Ovary (tissue), 9 donors: Measurements from ENCODE around the gene SPINK1. TPM values are rescaled to one million over a fixed set of nuclear protein-coding genes. Genes with fewer than 3 reads are reported as not detected.

Source experiments
- DNase-seq, 5 donors: peaks; one replicate each; pipeline ENCODE4 v3.0.0-alpha.2; 2019 to 2020
- H3K27ac ChIP-seq, 2 donors: fragments of 200-600 bp; one replicate each; pipeline versions ENCODE4 v1.5.1 to v1.8.0; 2019 to 2022
- H3K27me3 ChIP-seq: fragments of 200-600 bp; one replicate; pipeline ENCODE4 v1.8.0; 2022
- H3K36me3 ChIP-seq: fragments of 200-600 bp; sonication (generic); one replicate; pipeline ENCODE4 v1.5.1; 2019
- H3K4me1 ChIP-seq: one replicate; pipeline ENCODE4 v1.8.1; 2013; ENCODE audit warnings: mild to moderate bottlenecking, moderate library complexity; ENCODE audit not compliant: insufficient read depth
- H3K4me3 ChIP-seq: fragments of 200-600 bp; sonication (generic); one replicate; pipeline ENCODE4 v1.5.1; 2017
- H3K9me3 ChIP-seq, 2 donors: fragments of 200-600 bp in 1 of 2; sonication (generic) in 1 of 2; one replicate each; pipeline versions ENCODE4 v1.5.1 to v1.8.1; 2013 to 2019; ENCODE audit warnings: mild to moderate bottlenecking in 1 of 2, moderate library complexity in 1 of 2
- EP300 ChIP-seq: sonication (generic); formaldehyde crosslinking; IDR thresholded peaks from one replicate; pipeline ENCODE4 v1.6.1; 2017; ENCODE audit warnings: antibody characterized with exemption
- POLR2A ChIP-seq: fragments of 450-650 bp; IDR thresholded peaks from one replicate; pipeline ENCODE4 v1.6.1; 2017; ENCODE audit warnings: antibody characterized with exemption, mild to moderate bottlenecking, moderate library complexity
- WGBS, 3 donors: extraction: QIAGEN DNeasy Blood & Tissue Kit in 1 of 3; methylation state at CpG; one replicate each; pipeline versions ENCODE4 v1.1.5 to v1.1.7; 2013 to 2017; 5-methylcytosine and 5-hydroxymethylcytosine counted together
- intact Hi-C, 4 donors: fragments of 100-400 bp; cut with DNase I; formaldehyde crosslinking; loops; one replicate each; pipeline versions ENCODE4 v1.11.0 to v1.15.1; 2022 to 2023
- polyA plus RNA-seq, 2 donors: library from polyadenylated mRNA; stranded (reverse); fragments of 200-250 nt in 1 of 2; fragments of 350-450 nt in 1 of 2; fragmentation: Illumina TruSeq in 1 of 2; extraction: RNeasy Lipid Tissue Mini Kit (QIAGEN cat#74804) in 1 of 2; gene quantifications; one replicate each; pipeline ENCODE4 v1.2.3, GENCODE V29; 2013 to 2014
- total RNA-seq, 7 donors: library from RNA; depleted of rRNA in 2 of 7; stranded (reverse); fragments of >200 nt in 2 of 7; fragmentation: NEBNext Ultra II Directional in 3 of 7; extraction: Animal tissue kit (Norgen Biotek cat#: 25700) in 3 of 7; gene quantifications; one replicate each; pipeline versions ENCODE4 v1.1.0 to v1.2.4, GENCODE V29; 2016 to 2023
- TF ChIP-seq, protein P1 (sequence below), 3 donors: fragments of 450-650 bp in 2 of 3; fragments of 200-600 bp in 1 of 3; IDR thresholded peaks; one replicate each; pipeline versions ENCODE4 v1.5.1 to v1.8.0; 2016 to 2022; ENCODE audit warnings: antibody characterized with exemption in 3 of 3, mild to moderate bottlenecking in 1 of 3
- donor health status: DM: no; HTN: no; CAD: no; lungs with moderate emphysema.
- donor health status: DM: no; HTN: no; CAD: no.
- donor health status: Bipolar disorder and iron deficiency.
- donor health status: DM: yes; HTN: yes; CAD: no.
- donor health status: DM: no; HTN: no; CAD: no.
- donor health status: DM: yes; HTN: yes; CAD: no.

Gene SPINK1
- total and polyA plus RNA-seq, 9 donors = 13.1 to 24.2 TPM; not detected in 7

DNA sequence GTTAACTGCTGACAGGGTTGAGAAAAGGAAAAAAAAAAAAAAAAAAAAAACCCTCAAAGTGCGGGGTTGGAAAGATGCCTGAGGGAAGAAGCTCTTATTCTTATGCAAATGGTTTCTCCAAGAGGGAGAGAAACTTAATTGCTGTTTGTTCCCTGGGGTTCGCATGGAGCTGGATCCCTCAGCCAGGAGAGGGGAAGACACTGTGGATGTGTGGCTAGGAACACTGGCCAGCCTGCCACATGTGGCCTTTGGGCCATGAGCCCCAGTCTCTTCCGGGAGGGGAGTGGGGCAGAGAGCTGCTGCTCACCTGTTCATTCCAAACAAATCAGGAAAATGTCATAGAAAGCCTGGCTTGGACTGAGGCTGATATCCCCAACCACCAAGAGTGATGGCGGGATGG is 37.6 kb upstream of the SPINK1 start:
- TF ChIP-seq, protein P1, sequence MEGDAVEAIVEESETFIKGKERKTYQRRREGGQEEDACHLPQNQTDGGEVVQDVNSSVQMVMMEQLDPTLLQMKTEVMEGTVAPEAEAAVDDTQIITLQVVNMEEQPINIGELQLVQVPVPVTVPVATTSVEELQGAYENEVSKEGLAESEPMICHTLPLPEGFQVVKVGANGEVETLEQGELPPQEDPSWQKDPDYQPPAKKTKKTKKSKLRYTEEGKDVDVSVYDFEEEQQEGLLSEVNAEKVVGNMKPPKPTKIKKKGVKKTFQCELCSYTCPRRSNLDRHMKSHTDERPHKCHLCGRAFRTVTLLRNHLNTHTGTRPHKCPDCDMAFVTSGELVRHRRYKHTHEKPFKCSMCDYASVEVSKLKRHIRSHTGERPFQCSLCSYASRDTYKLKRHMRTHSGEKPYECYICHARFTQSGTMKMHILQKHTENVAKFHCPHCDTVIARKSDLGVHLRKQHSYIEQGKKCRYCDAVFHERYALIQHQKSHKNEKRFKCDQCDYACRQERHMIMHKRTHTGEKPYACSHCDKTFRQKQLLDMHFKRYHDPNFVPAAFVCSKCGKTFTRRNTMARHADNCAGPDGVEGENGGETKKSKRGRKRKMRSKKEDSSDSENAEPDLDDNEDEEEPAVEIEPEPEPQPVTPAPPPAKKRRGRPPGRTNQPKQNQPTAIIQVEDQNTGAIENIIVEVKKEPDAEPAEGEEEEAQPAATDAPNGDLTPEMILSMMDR (IDR thresholded peaks at IDR 0.05) = no peak
- TF ChIP-seq POLR2A (no peak), EP300 (no peak)
- WGBS, 3 donors = 32 to 35% (median 35%) methylated on average over 4 of the region's 4 CpGs
- DNase-seq = no peak
- intact Hi-C loops = no loop called here
- Histone ChIP-seq H3K27ac (no peak overlapping the region), H3K4me1 (no peaks in the 10 kb centered on the region), H3K27me3 (no peaks in the 10 kb centered on the region), H3K4me3 (no peak overlapping the region), H3K9me3 (no peaks in the 10 kb centered on the region), H3K36me3 (no peaks in the 10 kb centered on the region)

DNA sequence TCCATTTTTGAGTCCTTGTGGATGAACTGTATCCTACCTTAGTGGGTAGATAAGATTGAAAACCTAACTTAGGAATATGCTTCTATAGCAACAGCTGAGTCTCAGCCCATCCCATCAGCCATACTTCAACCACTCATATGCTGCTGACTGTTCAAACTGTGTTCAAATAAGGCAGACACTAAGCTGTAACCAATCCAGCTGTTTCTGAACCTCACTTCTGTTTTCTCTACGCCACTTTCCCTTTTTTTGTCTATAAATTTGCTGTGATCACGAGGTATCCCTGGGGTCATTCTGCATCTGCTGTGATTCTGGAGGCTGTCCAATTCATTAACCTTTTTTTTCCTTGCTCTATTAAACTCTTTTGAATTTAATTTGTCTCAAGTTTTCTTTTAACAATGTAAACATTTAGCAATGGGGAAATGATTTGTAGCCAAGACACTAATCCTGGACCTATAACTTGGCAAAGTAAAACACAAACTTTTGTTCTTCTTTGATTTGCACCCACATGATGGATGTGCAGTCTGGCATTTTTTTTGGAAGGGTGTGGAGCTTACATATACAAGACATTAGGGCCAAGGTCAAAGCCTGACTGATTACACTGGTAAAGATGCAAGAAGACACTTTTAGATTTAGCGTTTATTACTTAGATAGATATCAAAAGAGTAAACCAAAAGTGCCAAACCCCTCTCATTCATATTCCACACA is 32.1 kb upstream of the SPINK1 start:
- Histone ChIP-seq H3K4me3 (no peak overlapping the region), H3K27ac (no peak overlapping the region), H3K4me1 (no peaks in the 10 kb centered on the region), H3K36me3 (no peaks in the 10 kb centered on the region), H3K9me3 (no peaks in the 10 kb centered on the region), H3K27me3 (no peaks in the 10 kb centered on the region)
- DNase-seq = no peak
- no peak for TF ChIP-seq POLR2A
- intact Hi-C loops = no loop called here
- WGBS, 3 donors = 13 to 20% (median 17%) methylated on average over 3 of the region's 3 CpGs

DNA sequence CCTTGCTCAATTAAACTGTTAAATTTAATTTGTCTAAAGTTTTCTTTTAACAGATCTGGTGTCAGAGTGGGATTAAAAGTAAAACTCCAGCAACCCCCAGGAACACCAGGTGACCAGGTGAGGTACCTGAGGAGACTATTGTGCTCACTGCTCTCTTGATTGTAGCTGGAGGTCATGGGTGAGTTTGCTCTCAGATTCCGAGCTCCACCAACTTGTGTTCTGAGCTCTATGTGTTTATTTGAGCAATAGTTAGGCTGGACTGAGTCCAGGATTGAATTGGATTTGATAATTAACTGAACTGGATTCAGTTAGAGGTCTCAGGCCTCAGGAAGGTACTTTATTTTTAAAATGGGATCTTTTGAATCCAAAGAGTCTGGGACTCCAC is 29.2 kb upstream of the SPINK1 start:
- Histone ChIP-seq H3K4me1 (no peaks in the 10 kb centered on the region), H3K4me3 (no peak overlapping the region), H3K36me3 (no peaks in the 10 kb centered on the region), H3K27ac (no peak overlapping the region), H3K27me3 (no peaks in the 10 kb centered on the region), H3K9me3 (no peaks in the 10 kb centered on the region)
- intact Hi-C loops = no loop called here
- DNase-seq = no peak
- 82 to 96% (median 89%) methylated on average over 1 of the region's 1 CpG for WGBS, 3 donors
- no peak for TF ChIP-seq EP300
- TF ChIP-seq POLR2A = no peak
- TF ChIP-seq, protein P1 (IDR thresholded peaks at IDR 0.05) = no peak

DNA sequence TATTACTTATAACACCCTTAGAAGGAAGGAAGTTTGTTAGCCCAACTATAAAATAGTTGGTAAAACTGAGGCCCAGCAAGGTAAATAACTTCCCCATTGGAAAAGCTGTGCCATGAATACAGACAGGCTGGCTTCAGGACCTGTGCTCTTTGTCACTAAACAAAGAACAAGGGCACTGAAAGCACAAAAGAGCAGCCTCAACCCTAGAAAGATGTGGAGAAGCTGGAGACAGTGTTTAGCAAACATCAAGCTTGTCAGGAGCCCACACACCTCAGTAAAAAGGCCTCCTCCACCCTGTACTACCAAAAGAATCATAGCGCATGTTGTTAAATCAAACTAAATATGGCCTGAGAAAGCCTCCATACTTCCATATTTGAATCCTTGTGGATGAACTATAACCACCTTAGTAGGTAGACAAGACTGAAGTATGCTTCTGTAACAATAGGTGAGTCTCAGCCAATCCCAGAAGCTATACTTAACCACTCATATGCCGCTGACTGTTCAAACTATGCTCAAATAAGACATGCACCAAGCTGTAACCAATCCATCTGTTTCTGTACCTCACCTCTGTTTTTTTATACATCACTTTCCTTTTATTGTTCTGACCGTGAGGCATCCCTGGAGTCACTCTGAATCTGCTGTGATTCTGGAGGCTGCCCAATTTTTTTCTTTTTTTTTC is 28.6 kb upstream of the SPINK1 start:
- DNase-seq = no peak
- Histone ChIP-seq H3K36me3 (no peaks in the 10 kb centered on the region), H3K27ac (no peak overlapping the region), H3K4me1 (no peaks in the 10 kb centered on the region), H3K27me3 (no peaks in the 10 kb centered on the region), H3K9me3 (no peaks in the 10 kb centered on the region), H3K4me3 (no peak overlapping the region)
- TF ChIP-seq POLR2A = no peak
- TF ChIP-seq EP300 = no peak
- TF ChIP-seq, protein P1 (IDR thresholded peaks at IDR 0.05) = no peak
- intact Hi-C loops = no loop called here
- 85 to 91% (median 87%) methylated on average over 3 of the region's 3 CpGs for whole genome bisulfite sequencing, 3 donors

DNA sequence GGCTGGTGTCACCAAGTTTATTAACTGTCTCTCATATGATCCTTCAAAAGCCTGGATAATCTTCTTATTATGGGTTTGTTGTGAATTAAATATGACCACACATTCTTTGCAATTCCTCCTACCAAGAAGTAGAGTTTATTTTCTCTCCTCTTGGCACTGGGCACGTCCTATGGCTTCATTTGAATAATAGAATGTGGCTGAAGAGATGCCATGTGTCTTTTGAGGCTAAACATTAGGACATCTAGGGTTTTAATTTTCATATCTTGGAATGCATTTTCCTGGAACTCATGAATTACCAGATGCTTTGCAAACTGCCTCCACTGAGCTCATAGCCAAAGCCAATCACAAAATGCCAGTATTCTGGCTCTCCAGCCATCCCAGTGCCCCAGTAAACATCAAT is 27.1 kb upstream of the SPINK1 start:
- intact Hi-C loops = no loop called here

More for the DNA sequence above, 27.1 kb upstream of the SPINK1 start:
- TF ChIP-seq EP300 (no peak), POLR2A (no peak)
- TF ChIP-seq, protein P1 (IDR thresholded peaks at IDR 0.05) = no peak
- H3K4me3 ChIP-seq = no peak overlapping the region
- H3K27me3 ChIP-seq = no peaks in the 10 kb centered on the region
- H3K4me1 ChIP-seq = no peaks in the 10 kb centered on the region
- 42 to 54% (median 48%) methylated on average over 1 of the region's 1 CpG for WGBS, 3 donors
- no peak overlapping the region for H3K27ac ChIP-seq
- H3K36me3 ChIP-seq = no peaks in the 10 kb centered on the region
- no peaks in the 10 kb centered on the region for H3K9me3 ChIP-seq
- no peak for DNase-seq
